ENCODE results near the gene TAPBPL. TPM values are rescaled to one million over a fixed set of nuclear protein-coding genes. Genes with fewer than 3 reads are reported as not detected.
A peak's percentile ranks its signal among the peaks of the same experiment; 100 is the strongest.
"Not testable (repeated sequence)": the region's sequence is repeated elsewhere in the genome, so short reads cannot be mapped to it uniquely, and the experiment has no call there.

TAPBPL gene
- total RNA-seq, 1 donor from 2014 or later = 13.1 TPM

DNA sequence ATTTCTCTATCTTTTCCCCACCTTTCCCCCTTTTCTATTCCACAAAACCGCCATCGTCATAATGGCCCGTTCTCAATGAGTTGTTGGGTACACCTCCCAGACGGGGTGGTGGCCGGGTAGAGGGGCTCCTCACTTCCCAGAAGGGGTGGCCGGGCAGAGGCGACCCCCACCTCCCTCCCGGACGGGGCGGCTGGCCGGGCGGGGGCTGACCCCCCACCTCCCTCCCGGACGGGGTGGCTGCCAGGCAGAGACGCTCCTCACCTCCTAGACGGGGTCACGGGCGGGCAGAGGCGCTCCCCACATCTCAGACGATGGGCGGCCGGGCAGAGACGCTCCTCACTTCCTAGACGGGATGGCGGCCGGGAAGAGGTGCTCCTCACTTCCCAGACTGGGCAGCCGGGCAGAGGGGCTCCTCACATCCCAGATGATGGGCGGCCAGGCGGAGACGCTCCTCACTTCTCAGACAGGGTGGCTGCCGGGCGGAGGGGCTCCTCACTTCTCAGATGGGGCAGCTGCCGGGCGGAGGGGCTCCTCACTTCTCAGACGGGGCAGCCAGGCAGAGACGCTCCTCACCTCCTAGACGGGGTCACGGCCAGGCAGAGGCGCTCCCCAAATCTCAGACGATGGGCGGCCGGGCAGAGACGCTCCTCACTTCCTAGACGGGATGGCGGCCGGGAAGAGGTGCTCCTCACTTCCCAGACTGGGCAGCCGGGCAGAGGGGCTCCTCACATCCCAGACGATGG is 23.6 kb downstream of the TAPBPL start:
- ATAC-seq; intact Hi-C loops (cut with micrococcal nuclease); DNase-seq: not testable (repeated sequence)

DNA sequence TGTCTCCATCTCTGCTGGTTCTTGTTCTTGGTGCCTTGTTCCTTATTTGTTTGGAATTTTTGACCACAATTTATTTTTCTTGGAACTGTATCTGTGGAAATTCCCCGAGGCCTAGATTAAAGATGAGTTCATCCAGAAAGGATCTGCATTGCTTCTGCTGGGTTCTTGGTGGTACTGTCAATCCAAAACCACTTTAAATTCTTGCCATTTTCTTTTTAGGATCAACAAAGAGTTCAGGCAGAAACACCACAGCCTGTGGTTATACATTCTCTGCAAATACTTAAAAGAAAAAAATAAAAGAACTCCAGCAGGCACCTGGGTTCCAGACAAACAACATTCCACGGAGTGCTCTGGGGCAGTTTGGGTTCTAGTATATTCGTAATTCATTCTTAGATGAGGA is 24.6 kb downstream of the TAPBPL start:
- intact Hi-C loops (cut with micrococcal nuclease) = no loop called here
- no peak for DNase-seq
- ATAC-seq = no peak

GRCh38 chr12:6477601-6478377 is 25.9 kb downstream of the TAPBPL start:
- ATAC-seq = peak; percentile 25
- DNase-seq; intact Hi-C loops (cut with micrococcal nuclease): not testable (repeated sequence)

- DNase-seq = no peak
- intact Hi-C loops (cut with micrococcal nuclease) = no loop called here
- ATAC-seq = no peak
Observed at GRCh38 chr12:6478416-6478815, 26.6 kb downstream of the TAPBPL start.

- ATAC-seq (no peak), DNase-seq (no peak)
- intact Hi-C loops (cut with micrococcal nuclease) = no loop called here
Observed at GRCh38 chr12:6488240-6488639, 36.4 kb downstream of the TAPBPL start.

DNA sequence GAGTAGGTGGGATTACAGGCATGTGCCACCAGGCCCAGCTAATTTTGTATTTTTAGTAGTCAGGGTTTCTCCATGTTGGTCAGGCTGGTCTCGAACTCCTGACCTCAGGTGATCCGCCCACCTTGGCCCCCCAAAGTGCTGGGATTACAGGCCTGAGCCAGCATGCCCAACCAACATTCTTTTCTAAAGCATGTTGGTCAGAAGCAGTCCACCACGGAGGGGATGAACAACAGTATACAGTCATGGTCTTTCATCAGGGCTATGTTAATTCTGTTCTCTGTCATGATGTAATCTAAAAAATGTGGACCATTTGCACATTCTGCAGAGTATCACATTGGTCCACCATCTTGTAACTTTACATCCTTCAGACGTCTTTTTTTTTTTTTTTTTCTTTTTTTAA is 37.6 kb downstream of the TAPBPL start:
- intact Hi-C loops (cut with micrococcal nuclease) = no loop called here
- no peak for DNase-seq
- no peak for ATAC-seq

GRCh38 chr12:6490673-6491072 is 38.8 kb downstream of the TAPBPL start:
- ATAC-seq; intact Hi-C loops (cut with micrococcal nuclease); DNase-seq: not testable (repeated sequence)

DNA sequence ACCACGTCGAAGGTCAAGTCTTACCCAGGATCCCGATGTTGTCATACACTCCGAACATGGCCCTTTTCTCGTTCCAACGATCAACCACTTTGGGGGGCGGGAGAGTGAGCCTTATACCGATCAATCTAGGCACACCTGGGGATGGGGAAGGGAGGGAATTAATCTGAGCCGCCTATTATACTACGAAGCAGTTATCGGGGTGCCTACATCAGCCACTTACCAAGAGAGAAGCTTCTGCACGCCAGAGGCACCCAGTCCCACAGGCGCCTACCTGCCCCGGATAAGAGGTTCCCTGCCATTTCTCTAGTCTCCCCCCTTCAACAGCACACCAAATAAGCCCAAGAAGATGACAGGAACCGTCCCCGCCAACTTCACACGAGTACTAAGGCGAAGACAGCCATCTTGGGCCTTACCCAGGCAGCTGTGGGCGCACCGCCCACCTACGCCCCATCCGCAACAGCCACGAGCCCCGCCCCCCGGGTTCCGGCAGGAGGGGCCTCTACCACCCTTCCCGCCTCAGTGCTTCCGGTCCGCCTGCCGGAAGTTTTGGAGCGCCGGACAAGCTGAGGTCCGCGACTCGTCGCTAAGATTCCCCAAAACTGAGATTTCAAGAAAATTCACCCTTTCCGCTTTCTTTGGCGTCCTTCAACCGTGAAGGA is 41.1 kb downstream of the TAPBPL start, which contains the start of gene MRPL51:
Gene MRPL51, minus strand, starts transcription at position 425 of the 659 bp plus-strand sequence. Its CDS starts 126 bp downstream, at position 299.
- ATAC-seq (peak; percentile 97), DNase-seq (peak; percentile 99)
- intact Hi-C loops (cut with micrococcal nuclease) = no loop called here

DNA sequence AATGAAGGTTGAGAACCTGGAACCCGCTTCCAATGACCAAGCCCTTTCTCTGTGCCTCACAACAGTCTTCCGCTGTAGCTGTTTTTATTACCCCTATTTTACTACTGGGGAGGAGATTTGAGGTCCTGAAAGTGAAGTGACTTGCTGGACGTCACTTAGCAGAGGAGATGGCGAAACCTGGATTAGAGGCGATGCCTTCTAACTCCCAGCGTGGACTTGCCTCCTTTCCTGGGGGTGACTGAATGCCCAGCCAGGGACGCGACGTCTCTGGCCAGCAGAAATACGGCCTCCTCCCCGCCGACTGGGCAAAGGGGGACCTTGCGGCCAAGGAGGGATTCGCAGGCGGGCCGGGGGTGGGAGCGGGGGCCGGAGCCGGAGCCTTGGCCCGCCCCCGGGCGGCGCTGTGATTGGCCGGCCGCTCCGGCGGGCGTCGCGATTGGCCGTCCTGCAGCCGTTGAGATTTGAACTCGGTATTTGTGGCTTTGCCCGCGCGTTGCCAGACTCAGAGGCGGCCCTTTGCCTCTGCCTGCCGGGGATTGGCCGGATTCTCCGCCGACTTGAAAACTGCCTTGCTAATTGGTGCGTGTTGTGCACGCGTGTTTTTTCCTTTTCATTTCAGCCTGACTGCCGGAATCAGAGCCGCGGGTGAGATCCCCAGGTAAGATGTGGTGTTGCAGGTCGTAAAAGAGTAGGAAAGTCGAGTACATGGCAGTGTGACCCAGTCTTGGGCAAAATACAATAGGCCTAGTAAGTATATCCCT is 41.8 kb downstream of the TAPBPL start, which contains the start of gene NCAPD2:
Gene NCAPD2, plus strand, starts transcription at position 606 of the 761 bp plus-strand sequence. CDS start 997 bp downstream, outside the sequence.
- DNase-seq (peak; percentile 96), ATAC-seq (peak; percentile 97)
- intact Hi-C loops (cut with micrococcal nuclease) = no loop called here

DNA sequence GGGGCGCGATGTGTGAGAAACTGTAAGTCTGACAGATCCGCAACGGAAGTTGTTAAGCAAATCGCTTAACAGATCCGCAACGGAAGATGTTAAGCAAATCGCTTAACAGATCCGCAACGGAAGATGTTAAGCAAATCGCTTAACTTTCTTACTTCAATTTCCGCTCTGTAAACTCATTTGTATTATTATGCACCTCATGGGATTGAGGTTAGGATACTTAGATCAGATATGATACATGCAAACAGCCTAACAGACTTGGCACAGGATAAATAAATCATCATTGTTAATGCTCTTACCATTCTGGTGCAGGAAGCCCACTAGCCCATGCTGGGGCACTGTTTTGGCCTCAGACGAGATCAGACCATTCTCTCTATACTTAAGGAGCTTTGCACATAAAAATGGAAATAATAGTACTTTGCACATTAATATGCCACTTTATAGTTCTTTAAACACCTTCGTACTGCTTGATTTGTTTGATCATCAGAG is 42.5 kb downstream of the TAPBPL start:
- intact Hi-C loops (cut with micrococcal nuclease) = no loop called here
- no peak for DNase-seq
- ATAC-seq = no peak

DNA sequence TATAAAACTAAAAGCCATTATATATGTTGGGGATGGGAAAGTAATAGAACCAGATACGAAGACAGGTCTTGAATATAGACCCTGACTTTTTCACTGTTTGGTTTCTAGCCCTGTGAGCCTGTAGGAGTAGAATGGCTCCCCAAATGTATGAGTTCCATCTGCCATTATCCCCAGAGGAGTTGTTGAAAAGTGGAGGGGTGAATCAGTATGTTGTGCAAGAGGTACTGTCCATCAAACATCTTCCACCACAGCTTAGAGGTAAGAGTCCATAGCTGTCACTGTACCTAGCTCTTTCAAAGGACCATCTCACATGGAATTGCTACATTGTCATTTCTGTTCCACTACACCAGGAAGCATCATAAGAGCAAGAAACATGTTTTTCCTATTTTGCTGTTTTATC is 43.1 kb downstream of the TAPBPL start:
- intact Hi-C loops (cut with micrococcal nuclease) = no loop called here
- no peak for DNase-seq
- ATAC-seq = no peak

GRCh38 chr12:6497291-6497690 is 45.4 kb downstream of the TAPBPL start:
- intact Hi-C loops (cut with micrococcal nuclease); ATAC-seq; DNase-seq: not testable (repeated sequence)

GRCh38 chr12:6500466-6500865 is 48.6 kb downstream of the TAPBPL start:
- intact Hi-C loops (cut with micrococcal nuclease) = no loop called here
- ATAC-seq (no peak), DNase-seq (no peak)

- intact Hi-C loops (cut with micrococcal nuclease) = no loop called here
- ATAC-seq (no peak), DNase-seq (no peak)
Observed at GRCh38 chr12:6507102-6507998, 55.5 kb downstream of the TAPBPL start.

- ATAC-seq = no peak
- no peak for DNase-seq
- intact Hi-C loops (cut with micrococcal nuclease) = no loop called here
Observed at GRCh38 chr12:6508087-6508486, 56.2 kb downstream of the TAPBPL start.
